Measurements from ENCODE around the gene POLR3C.
"Not testable (repeated sequence)": the region's sequence is repeated elsewhere in the genome, so short reads cannot be mapped to it uniquely, and the experiment has no call there.

Gene POLR3C

GRCh38 chr1:145792484-145792883 is 31.5 kb upstream of the POLR3C start:
- H3K27me3 ChIP-seq (replicated peaks; ENCODE audit: control insufficient read depth, insufficient read depth, low read length, poor library complexity, severe bottlenecking): no peaks in the 10 kb centered on the region
- H3K36me3 ChIP-seq (ENCODE audit: control insufficient read depth, insufficient read depth, low read length): peaks cover 3% of the 10 kb centered on the region
- H3K4me1 ChIP-seq (ENCODE audit: control insufficient read depth, insufficient read depth, low read length, poor library complexity, severe bottlenecking): no peaks in the 10 kb centered on the region
- DNase-seq: no peak
- H3K9me3 ChIP-seq (ENCODE audit: control insufficient read depth, low read length): no peaks in the 10 kb centered on the region
- no peak overlapping the region for H3K4me3 ChIP-seq (ENCODE audit: insufficient read depth, low read depth, low read length, poor library complexity, severe bottlenecking)
- no peak overlapping the region for H3K27ac ChIP-seq (ENCODE audit: insufficient read depth, low read length, poor library complexity, severe bottlenecking)

- Histone ChIP-seq H3K9me3 (ENCODE audit: control insufficient read depth, low read length) (no peaks in the 10 kb centered on the region), H3K27me3 (replicated peaks; ENCODE audit: control insufficient read depth, insufficient read depth, low read length, poor library complexity, severe bottlenecking) (no peaks in the 10 kb centered on the region), H3K4me1 (ENCODE audit: control insufficient read depth, insufficient read depth, low read length, poor library complexity, severe bottlenecking) (no peaks in the 10 kb centered on the region), H3K36me3 (ENCODE audit: control insufficient read depth, insufficient read depth, low read length) (peaks cover 3% of the 10 kb centered on the region), H3K27ac (ENCODE audit: insufficient read depth, low read length, poor library complexity, severe bottlenecking) (no peak overlapping the region), H3K4me3 (ENCODE audit: insufficient read depth, low read depth, low read length, poor library complexity, severe bottlenecking) (no peak overlapping the region)
- DNase-seq: no peak
These were observed 28.6 kb upstream of the POLR3C start for GRCh38 chr1:145795257-145795881.

GRCh38 chr1:145796753-145797152 is 27.2 kb upstream of the POLR3C start:
- Histone ChIP-seq H3K4me1 (ENCODE audit: control insufficient read depth, insufficient read depth, low read length, poor library complexity, severe bottlenecking) (no peaks in the 10 kb centered on the region), H3K36me3 (ENCODE audit: control insufficient read depth, insufficient read depth, low read length) (peaks cover 3% of the 10 kb centered on the region), H3K27ac (ENCODE audit: insufficient read depth, low read length, poor library complexity, severe bottlenecking) (no peak overlapping the region), H3K4me3 (ENCODE audit: insufficient read depth, low read depth, low read length, poor library complexity, severe bottlenecking) (no peak overlapping the region), H3K27me3 (replicated peaks; ENCODE audit: control insufficient read depth, insufficient read depth, low read length, poor library complexity, severe bottlenecking) (no peaks in the 10 kb centered on the region), H3K9me3 (ENCODE audit: control insufficient read depth, low read length) (no peaks in the 10 kb centered on the region)
- DNase-seq: no peak

GRCh38 chr1:145799806-145800205 is 24.2 kb upstream of the POLR3C start:
- Histone ChIP-seq H3K9me3 (ENCODE audit: control insufficient read depth, low read length) (no peaks in the 10 kb centered on the region), H3K4me3 (ENCODE audit: insufficient read depth, low read depth, low read length, poor library complexity, severe bottlenecking) (no peak overlapping the region), H3K4me1 (ENCODE audit: control insufficient read depth, insufficient read depth, low read length, poor library complexity, severe bottlenecking) (no peaks in the 10 kb centered on the region), H3K27ac (ENCODE audit: insufficient read depth, low read length, poor library complexity, severe bottlenecking) (no peak overlapping the region), H3K36me3 (ENCODE audit: control insufficient read depth, insufficient read depth, low read length) (no peaks in the 10 kb centered on the region), H3K27me3 (replicated peaks; ENCODE audit: control insufficient read depth, insufficient read depth, low read length, poor library complexity, severe bottlenecking) (no peaks in the 10 kb centered on the region)
- no peak for DNase-seq

- H3K27me3 ChIP-seq (replicated peaks; ENCODE audit: control insufficient read depth, insufficient read depth, low read length, poor library complexity, severe bottlenecking): no peaks in the 10 kb centered on the region
- H3K9me3 ChIP-seq (ENCODE audit: control insufficient read depth, low read length): no peaks in the 10 kb centered on the region
- H3K27ac ChIP-seq (ENCODE audit: insufficient read depth, low read length, poor library complexity, severe bottlenecking): no peak overlapping the region
- no peak overlapping the region for H3K4me3 ChIP-seq (ENCODE audit: insufficient read depth, low read depth, low read length, poor library complexity, severe bottlenecking)
- H3K4me1 ChIP-seq (ENCODE audit: control insufficient read depth, insufficient read depth, low read length, poor library complexity, severe bottlenecking): no peaks in the 10 kb centered on the region
- no peaks in the 10 kb centered on the region for H3K36me3 ChIP-seq (ENCODE audit: control insufficient read depth, insufficient read depth, low read length)
- no peak for DNase-seq
These were observed 19.6 kb upstream of the POLR3C start for GRCh38 chr1:145804235-145805045.

- Histone ChIP-seq H3K4me3 (ENCODE audit: insufficient read depth, low read depth, low read length, poor library complexity, severe bottlenecking) (no peak overlapping the region), H3K4me1 (ENCODE audit: control insufficient read depth, insufficient read depth, low read length, poor library complexity, severe bottlenecking) (no peaks in the 10 kb centered on the region), H3K27me3 (replicated peaks; ENCODE audit: control insufficient read depth, insufficient read depth, low read length, poor library complexity, severe bottlenecking) (no peaks in the 10 kb centered on the region), H3K9me3 (ENCODE audit: control insufficient read depth, low read length) (no peaks in the 10 kb centered on the region), H3K36me3 (ENCODE audit: control insufficient read depth, insufficient read depth, low read length) (no peaks in the 10 kb centered on the region), H3K27ac (ENCODE audit: insufficient read depth, low read length, poor library complexity, severe bottlenecking) (no peak overlapping the region)
- DNase-seq: no peak
These were observed 18.9 kb upstream of the POLR3C start for GRCh38 chr1:145805057-145805456.

GRCh38 chr1:145806408-145806807 is 17.6 kb upstream of the POLR3C start:
- DNase-seq: no peak
- Histone ChIP-seq H3K27me3 (replicated peaks; ENCODE audit: control insufficient read depth, insufficient read depth, low read length, poor library complexity, severe bottlenecking) (no peaks in the 10 kb centered on the region), H3K4me3 (ENCODE audit: insufficient read depth, low read depth, low read length, poor library complexity, severe bottlenecking) (no peak overlapping the region), H3K27ac (ENCODE audit: insufficient read depth, low read length, poor library complexity, severe bottlenecking) (no peak overlapping the region), H3K9me3 (ENCODE audit: control insufficient read depth, low read length) (no peaks in the 10 kb centered on the region), H3K4me1 (ENCODE audit: control insufficient read depth, insufficient read depth, low read length, poor library complexity, severe bottlenecking) (no peaks in the 10 kb centered on the region), H3K36me3 (ENCODE audit: control insufficient read depth, insufficient read depth, low read length) (no peaks in the 10 kb centered on the region)

GRCh38 chr1:145806844-145807243 is 17.2 kb upstream of the POLR3C start:
- no peak overlapping the region for H3K27ac ChIP-seq (ENCODE audit: insufficient read depth, low read length, poor library complexity, severe bottlenecking)
- no peaks in the 10 kb centered on the region for H3K4me1 ChIP-seq (ENCODE audit: control insufficient read depth, insufficient read depth, low read length, poor library complexity, severe bottlenecking)
- H3K4me3 ChIP-seq (ENCODE audit: insufficient read depth, low read depth, low read length, poor library complexity, severe bottlenecking): no peak overlapping the region
- no peak for DNase-seq
- no peaks in the 10 kb centered on the region for H3K27me3 ChIP-seq (replicated peaks; ENCODE audit: control insufficient read depth, insufficient read depth, low read length, poor library complexity, severe bottlenecking)
- no peaks in the 10 kb centered on the region for H3K9me3 ChIP-seq (ENCODE audit: control insufficient read depth, low read length)
- no peaks in the 10 kb centered on the region for H3K36me3 ChIP-seq (ENCODE audit: control insufficient read depth, insufficient read depth, low read length)

- not testable (repeated sequence) for H3K4me1 ChIP-seq (ENCODE audit: control insufficient read depth, insufficient read depth, low read length, poor library complexity, severe bottlenecking); H3K36me3 ChIP-seq (ENCODE audit: control insufficient read depth, insufficient read depth, low read length); H3K4me3 ChIP-seq (ENCODE audit: insufficient read depth, low read depth, low read length, poor library complexity, severe bottlenecking); H3K27ac ChIP-seq (ENCODE audit: insufficient read depth, low read length, poor library complexity, severe bottlenecking); H3K9me3 ChIP-seq (ENCODE audit: control insufficient read depth, low read length); H3K27me3 ChIP-seq (replicated peaks; ENCODE audit: control insufficient read depth, insufficient read depth, low read length, poor library complexity, severe bottlenecking); DNase-seq
These were observed 10.8 kb upstream of the POLR3C start for GRCh38 chr1:145812977-145813810.

GRCh38 chr1:145818095-145818494 is 5.9 kb upstream of the POLR3C start:
- H3K36me3 ChIP-seq (ENCODE audit: control insufficient read depth, insufficient read depth, low read length); H3K4me1 ChIP-seq (ENCODE audit: control insufficient read depth, insufficient read depth, low read length, poor library complexity, severe bottlenecking); H3K27ac ChIP-seq (ENCODE audit: insufficient read depth, low read length, poor library complexity, severe bottlenecking); H3K9me3 ChIP-seq (ENCODE audit: control insufficient read depth, low read length); H3K4me3 ChIP-seq (ENCODE audit: insufficient read depth, low read depth, low read length, poor library complexity, severe bottlenecking); DNase-seq; H3K27me3 ChIP-seq (replicated peaks; ENCODE audit: control insufficient read depth, insufficient read depth, low read length, poor library complexity, severe bottlenecking): not testable (repeated sequence)
